GM12892 (cell line): ENCODE data around the gene TNFRSF13B.
A peak's percentile ranks its signal among the peaks of the same experiment; 100 is the strongest.

Experiments used
- POLR2A ChIP-seq: IDR thresholded peaks from 2 replicates; pipeline ENCODE4 v1.6.1; 2011; ENCODE audit warnings: low read depth, low read length, control low read depth
- POLR2AphosphoS5 ChIP-seq: IDR thresholded peaks from 2 replicates; pipeline ENCODE4 v1.6.1; 2011; ENCODE audit warnings: low read depth, low read length, control low read depth

GRCh38 chr17:16945136-16945482 is 26.8 kb downstream of the TNFRSF13B start:
- no peak for TF ChIP-seq POLR2A
- TF ChIP-seq POLR2AphosphoS5, result peak; percentile 61
